Liver (tissue), 9 donors: ENCODE results near the gene SUSD4. TPM values are rescaled to one million over a fixed set of nuclear protein-coding genes. Genes with fewer than 3 reads are reported as not detected.

ENCODE experiments used
- DNase-seq: peaks from one replicate; pipeline ENCODE4 v3.0.0-alpha.2; 2017; ENCODE audit warnings: low spot score
- H3K27ac ChIP-seq, 2 donors: one replicate each; pipeline ENCODE4 v1.7.0; 2013; ENCODE audit warnings: inconsistent platforms in 2 of 2, low read length in 2 of 2, control low read depth in 1 of 2, low read depth in 1 of 2, mild to moderate bottlenecking in 1 of 2
- H3K27me3 ChIP-seq, 4 donors: one replicate each; pipeline versions ENCODE4 v1.6.1 to v1.7.0; 2013; ENCODE audit warnings: low read length in 3 of 4, inconsistent platforms in 1 of 4, mild to moderate bottlenecking in 1 of 4, moderate library complexity in 1 of 4; ENCODE audit not compliant: control insufficient read depth in 4 of 4, insufficient read depth in 4 of 4
- H3K36me3 ChIP-seq, 4 donors: one replicate each; pipeline versions ENCODE4 v1.6.1 to v1.7.0; 2013; ENCODE audit warnings: low read length in 3 of 4, mild to moderate bottlenecking in 3 of 4, low read depth in 1 of 4, moderate library complexity in 1 of 4; ENCODE audit not compliant: control insufficient read depth in 4 of 4, insufficient read depth in 3 of 4
- H3K4me1 ChIP-seq, 4 donors: one replicate each; pipeline versions ENCODE4 v1.6.1 to v1.7.0; 2013; ENCODE audit warnings: low read length in 3 of 4, mild to moderate bottlenecking in 3 of 4, moderate library complexity in 1 of 4; ENCODE audit not compliant: control insufficient read depth in 4 of 4, insufficient read depth in 4 of 4
- H3K4me3 ChIP-seq, 3 donors: one replicate each; pipeline versions ENCODE4 v1.6.1 to v1.7.0; 2013; ENCODE audit warnings: low read length in 3 of 3, control low read depth in 1 of 3, low read depth in 1 of 3, mild to moderate bottlenecking in 1 of 3
- H3K9ac ChIP-seq, 2 donors: one replicate each; pipeline ENCODE4 v1.7.0; 2013; ENCODE audit warnings: low read length in 2 of 2, mild to moderate bottlenecking in 2 of 2, moderate library complexity in 2 of 2, control low read depth in 1 of 2, low read depth in 1 of 2
- H3K9me3 ChIP-seq, 4 donors: one replicate each; pipeline versions ENCODE4 v1.6.1 to v1.7.0; 2013; ENCODE audit warnings: low read length in 3 of 4; ENCODE audit not compliant: control insufficient read depth in 4 of 4
- CTCF ChIP-seq: fragments of 150-350 bp; IDR thresholded peaks from 2 replicates; pipeline ENCODE4 v1.5.1; 2017; ENCODE audit warnings: improper control_type of control experiment, low read depth, low read length; ENCODE audit not compliant: missing input control
- EGR1 ChIP-seq, 2 donors: IDR thresholded peaks; 2 replicates each; pipeline ENCODE4 v1.6.1; 2016 to 2018; ENCODE audit warnings: antibody characterized with exemption in 2 of 2, low read depth in 2 of 2
- FOXA1 ChIP-seq: IDR thresholded peaks from 2 replicates; pipeline ENCODE4 v1.6.1; 2016; ENCODE audit warnings: antibody characterized with exemption
- FOXA2 ChIP-seq: IDR thresholded peaks from 2 replicates; pipeline ENCODE4 v1.6.1; 2016; ENCODE audit warnings: antibody characterized with exemption
- GABPA ChIP-seq, 2 donors: IDR thresholded peaks in 1 of 2; conservative IDR thresholded peaks in 1 of 2; 2 replicates each; pipeline ENCODE4 v1.6.1; 2016; ENCODE audit warnings: antibody characterized with exemption in 2 of 2, mild to moderate bottlenecking in 1 of 2, moderate library complexity in 1 of 2
- HNF4A ChIP-seq, 2 donors: conservative IDR thresholded peaks; 2 replicates each; pipeline ENCODE4 v1.6.1; 2016; ENCODE audit warnings: antibody characterized with exemption in 2 of 2, mild to moderate bottlenecking in 2 of 2
- HNF4G ChIP-seq: IDR thresholded peaks from 2 replicates; pipeline ENCODE4 v1.6.1; 2016; ENCODE audit warnings: antibody characterized with exemption
- JUND ChIP-seq, 2 donors: IDR thresholded peaks; 2 replicates each; pipeline ENCODE4 v1.6.1; 2016; ENCODE audit warnings: antibody characterized with exemption in 2 of 2
- NR2F2 ChIP-seq: IDR thresholded peaks from 2 replicates; pipeline ENCODE4 v1.6.1; 2016; ENCODE audit warnings: antibody characterized with exemption
- RAD21 ChIP-seq, 2 donors: IDR thresholded peaks; 2 replicates each; pipeline ENCODE4 v1.6.1; 2016; ENCODE audit warnings: antibody characterized with exemption in 2 of 2, mild to moderate bottlenecking in 2 of 2
- REST ChIP-seq: IDR thresholded peaks from 2 replicates; pipeline ENCODE4 v1.6.1; 2016; ENCODE audit warnings: antibody characterized with exemption, mild to moderate bottlenecking
- RXRA ChIP-seq, 2 donors: IDR thresholded peaks; 2 replicates each; pipeline ENCODE4 v1.6.1; 2017 to 2018; ENCODE audit warnings: antibody characterized with exemption in 2 of 2, mild to moderate bottlenecking in 1 of 2
- SP1 ChIP-seq: IDR thresholded peaks from 2 replicates; pipeline ENCODE4 v1.6.1; 2018; ENCODE audit warnings: antibody characterized with exemption, mild to moderate bottlenecking
- TAF1 ChIP-seq: conservative IDR thresholded peaks from 2 replicates; pipeline ENCODE4 v1.6.1; 2016; ENCODE audit warnings: antibody characterized with exemption, mild to moderate bottlenecking
- YY1 ChIP-seq: IDR thresholded peaks from 2 replicates; pipeline ENCODE4 v1.6.1; 2016; ENCODE audit warnings: antibody characterized with exemption, mild to moderate bottlenecking
- WGBS: extraction: QIAGEN DNeasy Blood & Tissue Kit; methylation state at CpG from one replicate; pipeline ENCODE4 v1.1.7; 2013; 5-methylcytosine and 5-hydroxymethylcytosine counted together
- polyA plus RNA-seq, 2 donors: library from polyadenylated mRNA; stranded (reverse) in 1 of 2; unstranded in 1 of 2; fragments of 200-250 nt in 1 of 2; fragments of >200 nt in 1 of 2; fragmentation: Nextera tagmentation in 1 of 2; extraction: Ambion mirVana in 1 of 2; gene quantifications; one replicate each; pipeline versions ENCODE4 v1.2.1 to v1.2.3, GENCODE V29; 2013 to 2015
- total RNA-seq, 2 donors: library from RNA; depleted of rRNA; stranded (reverse); fragments of >200 nt; gene quantifications; one replicate each; pipeline ENCODE4 v1.2.3, GENCODE V29; 2014
- TF ChIP-seq, protein P1 (sequence below): IDR thresholded peaks from 2 replicates; pipeline ENCODE4 v1.6.1; 2016; ENCODE audit warnings: antibody characterized with exemption
- TF ChIP-seq, protein P2 (sequence below): IDR thresholded peaks from 2 replicates; pipeline ENCODE4 v1.6.1; 2016; ENCODE audit warnings: antibody characterized with exemption
- TF ChIP-seq, protein P3 (sequence below): IDR thresholded peaks from 2 replicates; pipeline ENCODE4 v1.6.1; 2016; ENCODE audit warnings: antibody characterized with exemption
- donor health status: healthy.
- donor health status: healthy.
- donor health status: healthy.
- donor health status: healthy.
- donor health status: healthy.

Gene SUSD4
- total and polyA plus RNA-seq, 4 donors = 1.1 to 3.8 (median 1.8) TPM

DNA sequence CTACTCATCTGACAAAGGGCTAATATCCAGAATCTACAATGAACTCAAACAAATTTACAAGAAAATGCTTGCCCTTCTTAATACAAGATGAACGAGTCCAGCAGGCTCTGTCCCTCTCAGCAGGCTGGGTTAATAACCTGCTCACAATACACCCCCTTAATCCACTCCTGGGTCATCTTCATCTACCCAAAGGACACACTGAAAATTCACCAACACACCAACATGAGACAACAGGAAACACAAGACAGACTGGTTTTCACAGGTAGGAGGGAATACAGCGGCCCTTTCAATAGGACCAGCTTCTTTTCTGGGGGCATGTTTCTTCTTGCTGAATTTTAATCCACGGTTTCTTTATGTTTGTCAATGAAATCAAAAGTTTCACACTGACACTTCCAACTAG, 44.6 kb downstream of the SUSD4 start:
- Histone ChIP-seq H3K4me1 (no peaks in the 10 kb centered on the region), H3K9me3 (no peaks in the 10 kb centered on the region), H3K27ac (no peak overlapping the region), H3K4me3 (no peak overlapping the region), H3K9ac (no peak overlapping the region), H3K27me3 (peaks cover 0 to 5% (median 0%) of the 10 kb centered on the region in 4 donors), H3K36me3 (no peaks in the 10 kb centered on the region)
- WGBS = 82% methylated on average over 3 of the region's 3 CpGs
- DNase-seq = peak; percentile 6
- TF ChIP-seq GABPA (IDR thresholded peaks at IDR 0.05 in 1 of 2, conservative IDR thresholded peaks at IDR 0.05 in 1 of 2) = no peak
- no peak for TF ChIP-seq NR2F2
- no peak for TF ChIP-seq JUND (IDR thresholded peaks at IDR 0.05)
- TF ChIP-seq CTCF = no peak
- TF ChIP-seq, protein P1, sequence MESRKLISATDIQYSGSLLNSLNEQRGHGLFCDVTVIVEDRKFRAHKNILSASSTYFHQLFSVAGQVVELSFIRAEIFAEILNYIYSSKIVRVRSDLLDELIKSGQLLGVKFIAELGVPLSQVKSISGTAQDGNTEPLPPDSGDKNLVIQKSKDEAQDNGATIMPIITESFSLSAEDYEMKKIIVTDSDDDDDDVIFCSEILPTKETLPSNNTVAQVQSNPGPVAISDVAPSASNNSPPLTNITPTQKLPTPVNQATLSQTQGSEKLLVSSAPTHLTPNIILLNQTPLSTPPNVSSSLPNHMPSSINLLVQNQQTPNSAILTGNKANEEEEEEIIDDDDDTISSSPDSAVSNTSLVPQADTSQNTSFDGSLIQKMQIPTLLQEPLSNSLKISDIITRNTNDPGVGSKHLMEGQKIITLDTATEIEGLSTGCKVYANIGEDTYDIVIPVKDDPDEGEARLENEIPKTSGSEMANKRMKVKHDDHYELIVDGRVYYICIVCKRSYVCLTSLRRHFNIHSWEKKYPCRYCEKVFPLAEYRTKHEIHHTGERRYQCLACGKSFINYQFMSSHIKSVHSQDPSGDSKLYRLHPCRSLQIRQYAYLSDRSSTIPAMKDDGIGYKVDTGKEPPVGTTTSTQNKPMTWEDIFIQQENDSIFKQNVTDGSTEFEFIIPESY = no peak
- TF ChIP-seq FOXA2 = no peak
- TF ChIP-seq FOXA1 = no peak
- TF ChIP-seq RAD21 (IDR thresholded peaks at IDR 0.05) = no peak
- no peak for TF ChIP-seq SP1
- TF ChIP-seq RXRA (IDR thresholded peaks at IDR 0.05) = no peak
- no peak for TF ChIP-seq YY1
- no peak for TF ChIP-seq EGR1 (IDR thresholded peaks at IDR 0.05; ENCODE audit: low read depth in 2 of 2)
- no peak for TF ChIP-seq TAF1
- TF ChIP-seq, protein P2, sequence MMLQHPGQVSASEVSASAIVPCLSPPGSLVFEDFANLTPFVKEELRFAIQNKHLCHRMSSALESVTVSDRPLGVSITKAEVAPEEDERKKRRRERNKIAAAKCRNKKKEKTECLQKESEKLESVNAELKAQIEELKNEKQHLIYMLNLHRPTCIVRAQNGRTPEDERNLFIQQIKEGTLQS = no peak
- no peak for TF ChIP-seq HNF4G
- TF ChIP-seq HNF4A (conservative IDR thresholded peaks at IDR 0.05) = no peak
- TF ChIP-seq, protein P3, sequence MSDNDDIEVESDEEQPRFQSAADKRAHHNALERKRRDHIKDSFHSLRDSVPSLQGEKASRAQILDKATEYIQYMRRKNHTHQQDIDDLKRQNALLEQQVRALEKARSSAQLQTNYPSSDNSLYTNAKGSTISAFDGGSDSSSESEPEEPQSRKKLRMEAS = no peak
- TF ChIP-seq REST = no peak
